Left ventricle myocardium inferior (tissue), 1 donor: Measurements from ENCODE around the gene GPBAR1. TPM values are rescaled to one million over a fixed set of nuclear protein-coding genes. Genes with fewer than 3 reads are reported as not detected.

Experiments
- DNase-seq: peaks from one replicate; pipeline ENCODE4 v3.0.0-alpha.2; 2020
- H3K27ac ChIP-seq: fragments of 200-600 bp; replicated peaks from 2 replicates; pipeline ENCODE4 v1.8.0; 2021
- H3K27me3 ChIP-seq: fragments of 200-600 bp; 2 replicates; pipeline ENCODE4 v1.8.0; 2021; ENCODE audit warnings: low read depth
- H3K36me3 ChIP-seq: fragments of 200-600 bp; 2 replicates; pipeline ENCODE4 v1.8.0; 2021
- H3K4me1 ChIP-seq: fragments of 200-600 bp; 2 replicates; pipeline ENCODE4 v1.8.0; 2021
- H3K4me3 ChIP-seq: fragments of 200-600 bp; 2 replicates; pipeline ENCODE4 v1.8.0; 2021; ENCODE audit warnings: mild to moderate bottlenecking, moderate library complexity
- H3K9me3 ChIP-seq: fragments of 200-600 bp; replicated peaks from 2 replicates; pipeline ENCODE4 v1.8.0; 2021
- CTCF ChIP-seq: fragments of 200-600 bp; IDR thresholded peaks from 2 replicates; pipeline ENCODE4 v1.8.0; 2021; ENCODE audit warnings: antibody characterized with exemption, mild to moderate bottlenecking, borderline replicate concordance
- intact Hi-C: fragments of 100-400 bp; cut with micrococcal nuclease; formaldehyde crosslinking; loops from one replicate; pipeline ENCODE4 v1.11.0; 2022
- total RNA-seq: library from RNA; stranded (reverse); fragmentation: NEBNext Ultra II Directional; extraction: Animal tissue kit (Norgen Biotek cat#: 25700); gene quantifications from one replicate; pipeline ENCODE4 v1.2.1, GENCODE V29; 2021
- donor health status: DM: no; HTN: yes; CAD: no; lungs with severe emphysema.

Gene GPBAR1
- total RNA-seq, 1 donor from 2014 or later: 1.5 TPM

GRCh38 chr2:218285604-218286003 lies 24.8 kb downstream of the GPBAR1 start:
- DNase-seq: peak; percentile 75
- peak overlapping the region; percentile 74 for H3K4me3 ChIP-seq
- H3K27ac ChIP-seq: peak overlapping the region; percentile 99
- intact Hi-C loops: no loop called here
- no peak for TF ChIP-seq CTCF
- peaks cover 99% of the 10 kb centered on the region for H3K4me1 ChIP-seq
- H3K27me3 ChIP-seq: no peaks in the 10 kb centered on the region
- no peaks in the 10 kb centered on the region for H3K9me3 ChIP-seq
- peaks cover 22% of the 10 kb centered on the region for H3K36me3 ChIP-seq

- no peaks in the 10 kb centered on the region for H3K27me3 ChIP-seq
- peaks cover 10% of the 10 kb centered on the region for H3K36me3 ChIP-seq
- peak overlapping the region; percentile 99 for H3K27ac ChIP-seq
- intact Hi-C loops: no loop called here
- DNase-seq: peak; percentile 89
- no peak for TF ChIP-seq CTCF
- peaks cover 99% of the 10 kb centered on the region for H3K4me1 ChIP-seq
- no peaks in the 10 kb centered on the region for H3K9me3 ChIP-seq
- H3K4me3 ChIP-seq: peak overlapping the region; percentile 74
Measured at GRCh38 chr2:218286570-218287459, 26.0 kb downstream of the GPBAR1 start.

- DNase-seq: no peak
Measured at GRCh38 chr2:218289639-218290315, 29.0 kb downstream of the GPBAR1 start.

GRCh38 chr2:218290316-218291261 lies 29.8 kb downstream of the GPBAR1 start:
- peaks cover 90% of the 10 kb centered on the region for H3K4me1 ChIP-seq
- H3K36me3 ChIP-seq: no peaks in the 10 kb centered on the region
- peak overlapping the region; percentile 93 for H3K4me3 ChIP-seq
- H3K27ac ChIP-seq: peak overlapping the region; percentile 99
- TF ChIP-seq CTCF: no peak
- H3K9me3 ChIP-seq: no peaks in the 10 kb centered on the region
- H3K27me3 ChIP-seq: no peaks in the 10 kb centered on the region
- intact Hi-C loops: loop anchor here (10.0 kb wide), 1 partner anchor 104 kb away; the partner anchor contains the start of gene CTDSP1
- no peak for DNase-seq

More at GRCh38 chr2:218289639-218290315, 29.0 kb downstream of the GPBAR1 start:
- no peaks in the 10 kb centered on the region for H3K27me3 ChIP-seq
- intact Hi-C loops: loop anchor here (10.0 kb wide), 1 partner anchor 105 kb away; the partner anchor contains the start of gene CTDSP1
- H3K36me3 ChIP-seq: no peaks in the 10 kb centered on the region
- H3K9me3 ChIP-seq: no peaks in the 10 kb centered on the region
- H3K27ac ChIP-seq: peak overlapping the region; percentile 99
- peak overlapping the region; percentile 93 for H3K4me3 ChIP-seq
- H3K4me1 ChIP-seq: peaks cover 93% of the 10 kb centered on the region
- no peak for TF ChIP-seq CTCF
